ENCODE data around the gene SCAMP3. TPM values are rescaled to one million over a fixed set of nuclear protein-coding genes. Genes with fewer than 3 reads are reported as not detected.

The SCAMP3 gene
- 92.3 to 126 TPM (median 116 TPM) in 5 replicates for total RNA-seq (2022; extraction: Qiagen RNA extraction)

DNA sequence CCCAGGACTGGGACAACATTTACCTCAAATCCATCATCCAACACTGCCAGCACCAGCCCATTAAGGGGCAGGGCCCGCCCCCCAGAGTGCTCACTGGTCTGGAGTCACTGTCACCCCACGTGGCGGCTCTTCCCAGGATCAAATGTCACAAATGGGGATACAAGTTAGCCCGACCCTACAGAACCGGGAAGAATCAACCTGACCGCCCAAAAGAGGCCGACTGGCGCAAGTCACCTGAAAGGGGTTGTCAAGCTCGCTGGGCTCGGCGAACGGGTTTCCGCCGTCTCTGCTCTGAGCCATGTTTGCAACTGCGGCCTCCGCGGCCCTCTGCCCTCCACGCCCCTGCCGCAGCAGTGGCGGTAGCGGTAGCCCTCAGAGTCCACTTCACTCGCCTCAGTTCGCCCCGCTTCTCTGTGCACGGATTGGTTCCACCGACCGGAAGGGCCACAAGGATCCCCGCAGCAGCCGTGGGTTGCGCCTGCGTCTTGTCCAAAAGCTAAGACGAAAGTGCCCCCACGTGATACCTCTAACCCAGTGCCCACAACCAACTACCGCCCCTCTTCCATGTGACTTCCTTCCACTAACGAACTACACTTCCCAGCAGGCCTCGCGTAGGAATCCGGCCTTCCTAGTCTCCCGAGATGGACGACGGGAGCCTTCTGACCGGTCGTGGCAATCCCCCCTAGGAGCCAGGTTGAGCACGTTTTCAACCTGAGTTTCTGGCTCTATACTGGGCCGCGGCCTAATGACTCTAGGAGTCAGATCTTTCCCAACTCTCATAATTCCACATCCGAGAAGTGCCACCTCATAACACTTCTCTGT is at the start of gene SCAMP3:
Gene SCAMP3 (minus strand): TSS at position 509 of the 822 bp plus-strand sequence. CDS start 209 bp downstream, at position 300.

DNA sequence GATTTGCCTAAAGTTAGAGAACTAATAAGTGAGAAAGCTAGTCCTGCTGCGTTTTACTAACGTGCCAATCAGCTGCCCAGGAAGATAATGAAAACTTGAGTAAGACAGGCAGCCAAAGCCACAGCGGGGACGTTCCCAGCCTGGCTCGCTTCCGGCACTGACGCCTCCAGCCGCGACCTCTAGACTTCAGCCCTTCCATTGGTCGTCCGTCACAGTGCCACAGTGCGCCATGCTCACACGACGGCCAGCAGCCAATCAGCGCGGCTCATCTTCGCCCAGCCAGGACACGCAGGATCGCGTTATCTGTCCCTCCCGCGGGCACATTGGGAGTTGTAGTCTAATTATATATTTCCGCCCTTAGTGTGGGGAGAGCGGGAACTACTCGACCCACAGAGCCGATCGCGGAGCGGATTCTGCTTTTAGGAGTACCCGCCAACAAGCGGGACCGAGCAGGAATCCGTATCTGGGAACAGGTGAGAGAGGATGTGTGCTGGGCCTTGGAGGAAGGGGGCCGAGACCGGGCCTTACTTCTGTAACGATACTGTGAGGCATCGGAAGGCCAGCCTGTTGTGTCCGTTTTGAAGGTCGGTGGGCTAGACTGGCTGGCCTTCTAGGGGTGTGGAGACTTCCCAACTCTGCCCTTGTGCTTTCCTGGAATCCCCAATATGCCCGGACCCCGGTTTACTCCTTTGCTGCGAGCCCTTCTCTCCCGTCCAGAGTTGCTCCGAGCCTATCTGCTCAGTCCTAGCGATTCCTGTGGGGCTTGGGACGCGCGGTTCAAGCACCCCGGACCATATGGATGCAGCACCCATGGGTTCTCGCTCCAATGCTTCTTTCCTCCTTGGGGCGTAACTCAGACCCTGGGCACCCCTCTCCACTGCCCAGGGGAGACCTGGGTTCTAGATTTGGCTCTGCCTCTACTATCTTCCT is 46.6 kb upstream of the SCAMP3 start, which contains the start of gene FDPS:
Gene FDPS (plus strand): TSS at position 374 of the 930 bp plus-strand sequence. CDS start 924 bp downstream, outside the sequence.

GRCh38 chr1:155301342-155301841 is 39.2 kb upstream of the SCAMP3 start, which contains the start of gene PKLR:
Gene PKLR (minus strand): TSS chr1:155301438. CDS start chr1:155301395, 43 bp downstream.

GRCh38 chr1:155277070-155277901 is 15.1 kb upstream of the SCAMP3 start, which contains the start of gene HCN3:
Gene HCN3 (plus strand): TSS chr1:155277463. CDS start chr1:155277591, 128 bp downstream.

DNA sequence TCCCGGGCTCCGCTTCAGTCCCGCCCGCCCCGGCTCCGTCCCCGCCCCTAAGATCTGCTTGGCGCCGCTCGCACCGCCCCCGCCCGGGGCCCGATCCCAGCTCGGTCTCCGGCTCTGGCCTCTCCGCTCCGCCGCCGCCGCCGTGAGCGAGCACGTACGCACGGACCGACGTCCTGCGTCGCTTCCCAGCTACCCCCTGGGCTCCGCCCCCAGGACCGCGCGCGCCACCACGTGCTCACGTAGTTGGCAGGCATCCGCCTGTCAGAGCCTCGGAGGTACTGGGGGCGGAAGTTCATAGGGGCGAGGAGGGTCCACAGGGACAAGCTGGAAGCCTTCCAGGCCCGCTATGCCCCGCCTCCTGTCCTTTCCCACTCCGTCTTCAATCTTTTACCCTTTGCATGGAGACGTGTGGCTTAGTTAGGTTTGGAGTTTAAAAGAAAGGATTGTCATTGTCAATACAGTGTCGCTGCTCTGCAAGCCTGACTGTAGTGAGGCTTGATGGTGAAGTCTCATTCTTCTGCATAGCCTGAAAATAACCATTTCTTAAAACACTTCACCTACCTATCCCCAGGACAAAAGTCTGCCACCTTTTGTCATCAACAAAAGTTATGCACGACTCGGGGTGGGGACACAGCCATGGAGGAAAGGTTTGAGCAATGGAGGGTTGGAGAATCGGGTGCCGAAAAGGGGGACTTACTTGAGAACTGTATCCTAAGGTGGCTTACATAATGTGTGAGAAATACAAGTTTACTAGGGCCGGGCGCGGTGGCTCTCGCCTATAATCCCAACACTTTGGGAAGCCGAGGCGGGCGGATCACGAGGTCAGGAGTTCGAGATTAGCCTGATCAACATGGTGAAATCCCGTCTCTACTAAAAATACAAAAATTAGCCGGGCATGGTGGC is 11.4 kb upstream of the SCAMP3 start, which contains the start of gene CLK2:
Gene CLK2 (minus strand): TSS at position 162 of the 903 bp plus-strand sequence. CDS start 2,527 bp downstream, outside the sequence.

DNA sequence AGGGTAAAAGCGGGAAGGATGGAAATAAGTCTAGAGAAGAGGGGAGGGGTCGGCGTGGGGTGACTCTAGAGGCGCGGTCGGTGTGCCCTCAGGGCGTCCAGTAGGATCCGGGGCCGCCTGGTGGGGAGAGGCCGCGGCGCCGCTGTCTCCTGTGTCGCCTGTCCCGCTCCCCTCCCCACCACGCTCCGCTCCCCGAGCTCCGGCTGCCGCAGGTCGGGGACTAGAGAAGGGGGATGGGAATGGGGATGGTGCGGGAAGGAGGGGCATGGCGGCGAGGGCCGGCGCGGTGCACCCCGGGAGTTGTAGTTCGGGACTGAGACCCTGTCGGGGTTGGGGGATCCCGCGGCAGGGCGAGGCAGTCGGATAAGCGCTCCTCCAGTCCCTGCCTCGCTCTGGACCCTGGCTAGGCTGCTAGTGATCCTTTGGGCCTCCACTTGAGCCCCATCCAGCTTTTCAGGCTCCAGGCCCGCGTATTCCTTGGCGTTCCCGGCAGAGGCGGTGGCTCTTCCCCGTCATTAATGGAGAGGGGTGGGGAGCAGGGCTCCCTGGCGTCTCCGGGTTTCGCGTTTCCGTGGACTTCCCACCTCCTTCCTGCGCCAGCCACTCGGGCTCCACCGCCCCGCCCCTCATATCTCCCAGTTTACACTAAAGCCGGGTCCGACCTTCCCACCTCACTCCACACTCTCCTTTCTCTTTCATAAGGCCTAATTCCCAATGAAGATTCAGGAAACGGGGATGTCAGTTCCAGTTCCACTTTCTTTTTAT is 6.7 kb downstream of the SCAMP3 start, which contains the start of gene ENTREP3:
Gene ENTREP3 (minus strand): TSS at position 241 of the 765 bp plus-strand sequence. CDS start 606 bp downstream, outside the sequence.

GRCh38 chr1:155208541-155209311 is 53.4 kb downstream of the SCAMP3 start, which contains the start of gene MTX1:
Gene MTX1 (plus strand): TSS chr1:155208695. CDS start chr1:155208805, 110 bp downstream.

GRCh38 chr1:155207806-155208540 is 54.2 kb downstream of the SCAMP3 start, which contains the start of gene THBS3:
Gene THBS3 (minus strand): TSS chr1:155207897. CDS start chr1:155207876, 21 bp downstream.

Other genes starting within 250 kb of the SCAMP3 start
- gene DCST2, start 228.6 kb downstream of the SCAMP3 start, total RNA-seq (2022; extraction: Qiagen RNA extraction) = 0.30 to 1.1 TPM (median 0.73 TPM) in 5 replicates
- gene DCST1, start 228.5 kb downstream of the SCAMP3 start, total RNA-seq (2022; extraction: Qiagen RNA extraction) = 0.05 to 0.06 TPM (median 0.06 TPM) in 3 of 5 replicates, not detected in the others
- gene ADAM15, start 211.0 kb downstream of the SCAMP3 start, total RNA-seq (2022; extraction: Qiagen RNA extraction) = 68.8 to 122 TPM (median 111 TPM) in 5 replicates
- gene EFNA4, start 198.6 kb downstream of the SCAMP3 start, total RNA-seq (2022; extraction: Qiagen RNA extraction) = 14.0 to 17.2 TPM (median 14.8 TPM) in 5 replicates
- 12.6 to 15.3 TPM (median 13.8 TPM) in 5 replicates for gene EFNA3, start 183.5 kb downstream of the SCAMP3 start, total RNA-seq (2022; extraction: Qiagen RNA extraction)
- 16.4 to 24.1 TPM (median 18.9 TPM) in 5 replicates for gene EFNA1, start 134.5 kb downstream of the SCAMP3 start, total RNA-seq (2022; extraction: Qiagen RNA extraction)
- gene SLC50A1, start 126.5 kb downstream of the SCAMP3 start, total RNA-seq (2022; extraction: Qiagen RNA extraction) = 30.9 to 37.0 TPM (median 32.7 TPM) in 5 replicates
- gene DPM3, start 121.8 kb downstream of the SCAMP3 start, total RNA-seq (2022; extraction: Qiagen RNA extraction) = 63.4 to 82.2 TPM (median 77.7 TPM) in 5 replicates
- 221 to 270 TPM (median 241 TPM) in 5 replicates for gene KRTCAP2, start 89.1 kb downstream of the SCAMP3 start, total RNA-seq (2022; extraction: Qiagen RNA extraction)
- 1.8 to 2.9 TPM (median 2.5 TPM) in 5 replicates for gene TRIM46, start 88.5 kb downstream of the SCAMP3 start, total RNA-seq (2022; extraction: Qiagen RNA extraction)
- gene THBS3, start 54.5 kb downstream of the SCAMP3 start, total RNA-seq (2022; extraction: Qiagen RNA extraction) = 5.1 to 10.0 TPM (median 7.6 TPM) in 5 replicates
- 64.1 to 69.8 TPM (median 65.5 TPM) in 5 replicates for gene MTX1, start 53.7 kb downstream of the SCAMP3 start, total RNA-seq (2022; extraction: Qiagen RNA extraction)
- 24.9 to 39.5 TPM (median 37.9 TPM) in 5 replicates for gene ENTREP3, start 6.9 kb downstream of the SCAMP3 start, total RNA-seq (2022; extraction: Qiagen RNA extraction)
- 14.9 to 27.8 TPM (median 25.9 TPM) in 5 replicates for gene CLK2, start 11.1 kb upstream of the SCAMP3 start, total RNA-seq (2022; extraction: Qiagen RNA extraction)
- 3.1 to 5.7 TPM (median 5.4 TPM) in 5 replicates for gene HCN3, start 15.1 kb upstream of the SCAMP3 start, total RNA-seq (2022; extraction: Qiagen RNA extraction)
- not detected in 5 replicates for gene PKLR, start 39.1 kb upstream of the SCAMP3 start, total RNA-seq (2022; extraction: Qiagen RNA extraction)
- 164 to 188 TPM (median 168 TPM) in 5 replicates for gene FDPS, start 46.5 kb upstream of the SCAMP3 start, total RNA-seq (2022; extraction: Qiagen RNA extraction)
- 35.2 to 46.8 TPM (median 45.3 TPM) in 5 replicates for gene RUSC1, start 58.5 kb upstream of the SCAMP3 start, total RNA-seq (2022; extraction: Qiagen RNA extraction)

Data from A549 treated with dexamethasone at 1 μM for 4 hours (cell line).